ENCODE results near the gene PSG1.

The PSG1 gene

GRCh38 chr19:42816894-42817293 is 62.6 kb downstream of the PSG1 start:
- DNase-seq = no peak

All from NCI-H2081 (cell line).